Measurements from ENCODE around the gene MAML3. TPM values are rescaled to one million over a fixed set of nuclear protein-coding genes. Genes with fewer than 3 reads are reported as not detected.

Gene MAML3
- total RNA-seq, 6 experiments from 2014 or later, result 1.2 to 1.9 (median 1.6) TPM

DNA sequence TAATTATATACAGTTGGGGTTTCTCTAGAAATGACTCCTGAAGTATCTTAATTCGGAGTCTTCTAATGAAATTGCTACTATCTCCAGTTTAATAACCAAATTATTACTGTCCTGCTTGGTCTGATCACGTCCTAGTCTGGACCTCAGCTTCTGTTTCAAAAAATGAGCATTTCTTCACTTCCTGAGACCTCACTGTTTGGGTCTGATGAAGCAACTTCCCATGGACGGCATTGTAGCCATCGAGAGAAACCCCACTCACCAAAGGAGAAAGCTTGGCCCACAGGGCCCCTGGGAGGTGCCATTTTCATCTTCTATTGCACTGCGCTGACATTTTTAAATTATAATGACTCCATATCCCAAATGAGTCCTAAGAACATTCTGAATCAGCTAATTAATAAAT, 310.3 kb downstream of the MAML3 start:
- no peaks in the 10 kb centered on the region for H3K4me1 Mint-ChIP-seq (ENCODE audit: low read depth)

DNA sequence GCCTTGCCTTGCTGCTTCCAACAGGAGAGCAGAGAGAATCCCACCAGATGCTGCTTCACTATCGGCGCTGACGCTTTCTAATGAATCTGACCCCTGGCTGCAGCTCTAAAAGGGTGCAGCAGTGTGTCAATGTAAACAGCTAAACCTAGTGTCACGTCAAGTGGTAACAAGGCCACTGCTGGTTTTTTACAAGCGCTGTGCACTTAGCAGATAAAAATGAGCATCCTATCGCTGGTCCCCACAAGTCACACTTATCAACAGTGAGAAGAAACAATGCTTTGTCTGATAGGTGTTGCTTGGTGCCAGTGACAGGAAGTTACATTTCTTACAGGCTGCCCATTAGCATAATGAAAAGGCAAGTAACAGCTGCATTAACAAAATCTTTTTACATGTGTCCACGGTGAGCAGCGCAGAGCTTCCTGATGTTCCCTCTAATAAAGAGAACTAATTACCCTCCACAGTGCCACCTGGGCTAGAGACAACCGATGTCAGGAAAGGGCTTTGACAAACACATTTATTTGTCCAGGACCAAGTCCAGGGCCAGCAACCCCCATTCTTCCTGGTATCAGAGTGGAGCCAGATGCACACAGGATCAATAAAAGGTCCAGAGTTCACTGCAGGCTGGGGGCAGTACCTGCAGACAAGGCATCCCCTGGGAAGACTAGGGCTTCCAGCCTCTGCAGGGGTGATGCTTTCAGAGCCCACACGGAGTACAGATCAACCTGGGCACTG, 312.4 kb downstream of the MAML3 start:
- DNase-seq, result no peak
- H3K4me1 Mint-ChIP-seq (ENCODE audit: low read depth), result peaks cover under 1% of the 10 kb centered on the region
- no peak overlapping the region for H3K27ac Mint-ChIP-seq
- H3K27me3 Mint-ChIP-seq (ENCODE audit: insufficient read depth), result peaks cover 6% of the 10 kb centered on the region
- TF ChIP-seq, protein P1, sequence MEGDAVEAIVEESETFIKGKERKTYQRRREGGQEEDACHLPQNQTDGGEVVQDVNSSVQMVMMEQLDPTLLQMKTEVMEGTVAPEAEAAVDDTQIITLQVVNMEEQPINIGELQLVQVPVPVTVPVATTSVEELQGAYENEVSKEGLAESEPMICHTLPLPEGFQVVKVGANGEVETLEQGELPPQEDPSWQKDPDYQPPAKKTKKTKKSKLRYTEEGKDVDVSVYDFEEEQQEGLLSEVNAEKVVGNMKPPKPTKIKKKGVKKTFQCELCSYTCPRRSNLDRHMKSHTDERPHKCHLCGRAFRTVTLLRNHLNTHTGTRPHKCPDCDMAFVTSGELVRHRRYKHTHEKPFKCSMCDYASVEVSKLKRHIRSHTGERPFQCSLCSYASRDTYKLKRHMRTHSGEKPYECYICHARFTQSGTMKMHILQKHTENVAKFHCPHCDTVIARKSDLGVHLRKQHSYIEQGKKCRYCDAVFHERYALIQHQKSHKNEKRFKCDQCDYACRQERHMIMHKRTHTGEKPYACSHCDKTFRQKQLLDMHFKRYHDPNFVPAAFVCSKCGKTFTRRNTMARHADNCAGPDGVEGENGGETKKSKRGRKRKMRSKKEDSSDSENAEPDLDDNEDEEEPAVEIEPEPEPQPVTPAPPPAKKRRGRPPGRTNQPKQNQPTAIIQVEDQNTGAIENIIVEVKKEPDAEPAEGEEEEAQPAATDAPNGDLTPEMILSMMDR (IDR thresholded peaks at IDR 0.05), result no peak
- H3K4me3 Mint-ChIP-seq, result no peak overlapping the region
- no peaks in the 10 kb centered on the region for H3K9me3 Mint-ChIP-seq
- H3K36me3 Mint-ChIP-seq (ENCODE audit: low read depth), result no peaks in the 10 kb centered on the region

More for the DNA sequence above, 310.3 kb downstream of the MAML3 start:
- Mint-ChIP-seq H3K4me3 (no peak overlapping the region), H3K9me3 (no peaks in the 10 kb centered on the region), H3K27me3 (ENCODE audit: insufficient read depth) (peaks cover 9% of the 10 kb centered on the region), H3K27ac (no peak overlapping the region), H3K36me3 (ENCODE audit: low read depth) (no peaks in the 10 kb centered on the region)
- TF ChIP-seq, protein P1 (IDR thresholded peaks at IDR 0.05), result no peak
- DNase-seq, result no peak

DNA sequence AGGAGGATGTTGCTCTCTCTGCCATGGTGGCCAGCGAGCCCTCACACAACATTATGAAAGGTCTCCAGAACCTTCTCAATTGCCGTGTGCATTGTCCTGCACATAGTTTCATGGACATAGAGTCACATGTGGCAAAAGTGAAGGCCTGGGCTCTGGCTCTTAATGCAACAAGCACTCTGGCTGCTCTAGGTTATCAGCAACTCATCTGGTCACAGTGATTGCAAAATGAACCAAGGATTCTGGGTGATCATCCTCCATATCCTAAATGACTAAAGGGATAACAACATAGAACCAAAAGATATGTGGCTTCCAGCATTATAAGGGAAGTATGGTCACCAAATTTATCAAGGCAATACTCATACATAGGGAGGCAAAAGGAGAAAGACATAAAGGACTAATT, 313.2 kb downstream of the MAML3 start:
- no peaks in the 10 kb centered on the region for H3K9me3 Mint-ChIP-seq
- H3K27ac Mint-ChIP-seq, result no peak overlapping the region
- TF ChIP-seq, protein P1 (IDR thresholded peaks at IDR 0.05), result no peak
- no peaks in the 10 kb centered on the region for H3K36me3 Mint-ChIP-seq (ENCODE audit: low read depth)
- H3K27me3 Mint-ChIP-seq (ENCODE audit: insufficient read depth), result peaks cover 6% of the 10 kb centered on the region
- H3K4me1 Mint-ChIP-seq (ENCODE audit: low read depth), result peaks cover 8% of the 10 kb centered on the region
- no peak for DNase-seq
- no peak overlapping the region for H3K4me3 Mint-ChIP-seq

DNA sequence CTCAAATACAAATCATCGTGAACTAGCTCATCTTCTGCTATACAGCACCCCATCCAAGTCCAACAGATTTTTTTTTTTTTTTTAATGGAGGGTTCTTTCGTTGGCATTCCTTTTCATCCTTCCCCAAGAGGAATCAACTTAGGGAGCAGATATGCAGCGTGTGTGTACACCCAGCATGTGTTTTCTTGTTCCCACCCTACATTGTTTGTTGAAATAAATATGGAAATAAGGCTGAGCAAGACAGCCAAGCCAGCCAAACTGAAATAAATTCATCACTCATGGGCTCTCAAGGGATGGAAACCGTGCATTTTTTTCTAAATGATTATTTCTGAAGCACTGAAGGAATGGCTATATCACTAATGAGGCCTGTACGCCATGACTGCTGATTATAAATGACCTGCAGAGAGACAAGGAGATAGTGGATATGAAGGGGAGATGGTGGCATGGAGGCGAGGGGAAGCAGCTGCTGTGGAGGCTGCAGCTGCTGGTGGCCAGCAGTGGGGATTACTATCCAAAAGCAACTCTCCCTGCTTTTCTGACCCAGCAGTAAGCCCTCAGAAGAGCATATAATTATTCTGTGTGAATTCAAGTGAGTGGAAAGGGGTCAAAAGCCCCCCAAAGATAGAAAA, 314.5 kb downstream of the MAML3 start:
- no peak for DNase-seq
- H3K4me3 Mint-ChIP-seq, result no peak overlapping the region
- no peak overlapping the region for H3K27ac Mint-ChIP-seq
- no peaks in the 10 kb centered on the region for H3K9me3 Mint-ChIP-seq
- peaks cover 1% of the 10 kb centered on the region for H3K27me3 Mint-ChIP-seq (ENCODE audit: insufficient read depth)
- no peaks in the 10 kb centered on the region for H3K36me3 Mint-ChIP-seq (ENCODE audit: low read depth)
- TF ChIP-seq, protein P1 (IDR thresholded peaks at IDR 0.05), result no peak
- H3K4me1 Mint-ChIP-seq (ENCODE audit: low read depth), result peaks cover 8% of the 10 kb centered on the region

DNA sequence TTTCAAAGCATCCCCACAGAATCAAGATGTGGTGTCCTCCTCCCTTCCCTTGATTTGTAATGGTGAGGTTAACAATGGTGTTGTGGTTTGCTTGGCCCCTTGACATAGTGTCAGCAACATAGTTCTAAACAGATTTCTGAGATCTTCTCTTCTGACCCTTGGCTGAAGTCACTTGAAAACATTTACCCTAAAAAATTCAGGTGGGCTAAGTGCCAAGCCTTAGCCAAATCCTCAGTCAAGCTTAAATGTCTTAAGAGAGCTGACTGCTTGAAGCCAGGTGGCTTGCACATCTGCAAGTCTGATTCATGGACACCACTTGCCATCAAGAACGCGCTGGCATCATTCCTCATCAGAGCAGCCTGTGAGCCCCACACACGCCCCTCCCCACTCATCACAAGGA, 315.2 kb downstream of the MAML3 start:
- Mint-ChIP-seq H3K27me3 (ENCODE audit: insufficient read depth) (peaks cover 1% of the 10 kb centered on the region), H3K4me1 (ENCODE audit: low read depth) (peaks cover 8% of the 10 kb centered on the region), H3K36me3 (ENCODE audit: low read depth) (no peaks in the 10 kb centered on the region), H3K27ac (no peak overlapping the region), H3K4me3 (no peak overlapping the region), H3K9me3 (no peaks in the 10 kb centered on the region)
- TF ChIP-seq, protein P1 (IDR thresholded peaks at IDR 0.05), result no peak
- DNase-seq, result no peak

Data from HFFc6 (cell line).